IgD-negative memory B cell (primary cell): ENCODE results near the gene FARP1. TPM values are rescaled to one million over a fixed set of nuclear protein-coding genes. Genes with fewer than 3 reads are reported as not detected.

Source experiments
- H3K27ac Mint-ChIP-seq, 3 donors: one replicate each; pipeline ENCODE4 v1.8.0; 2020 to 2022; ENCODE audit warnings: mild to moderate bottlenecking in 3 of 3, mixed read lengths in 3 of 3, moderate library complexity in 1 of 3
- H3K27me3 Mint-ChIP-seq: one replicate; pipeline ENCODE4 v1.8.0; 2021; ENCODE audit warnings: mixed read lengths
- H3K36me3 Mint-ChIP-seq: one replicate; pipeline ENCODE4 v1.8.0; 2020; ENCODE audit warnings: mild to moderate bottlenecking, mixed read lengths
- H3K4me1 Mint-ChIP-seq, 3 donors: one replicate each; pipeline ENCODE4 v1.8.0; 2020 to 2022; ENCODE audit warnings: mixed read lengths in 3 of 3, mild to moderate bottlenecking in 1 of 3
- H3K4me3 Mint-ChIP-seq, 4 donors: one replicate each; pipeline ENCODE4 v1.8.0; 2020 to 2022; ENCODE audit warnings: mild to moderate bottlenecking in 4 of 4, mixed read lengths in 4 of 4, moderate library complexity in 3 of 4
- H3K9me3 Mint-ChIP-seq, 3 donors: one replicate each; pipeline ENCODE4 v1.8.0; 2020 to 2021; ENCODE audit warnings: mixed read lengths in 3 of 3, mild to moderate bottlenecking in 1 of 3
- polyA plus RNA-seq: library from polyadenylated mRNA; unstranded; fragments of 300-500 nt; fragmentation: Illumina TruSeq; gene quantifications from one replicate; pipeline ENCODE4 v1.2.3, GENCODE V29; 2021

Gene FARP1
- polyA plus RNA-seq, 1 donor from 2014 or later = 0.46 TPM

- no peaks in the 10 kb centered on the region for H3K9me3 Mint-ChIP-seq
- no peak overlapping the region for H3K4me3 Mint-ChIP-seq
These were observed 179.3 kb downstream of the FARP1 start for GRCh38 chr13:98322091-98322718.

GRCh38 chr13:98324105-98324504 lies 181.2 kb downstream of the FARP1 start:
- Mint-ChIP-seq H3K27me3 (peaks cover 10% of the 10 kb centered on the region), H3K4me1 (no peaks in the 10 kb centered on the region), H3K27ac (no peak overlapping the region), H3K9me3 (no peaks in the 10 kb centered on the region), H3K36me3 (no peaks in the 10 kb centered on the region), H3K4me3 (no peak overlapping the region)

More at GRCh38 chr13:98322091-98322718, 179.3 kb downstream of the FARP1 start:
- Mint-ChIP-seq H3K36me3 (no peaks in the 10 kb centered on the region), H3K27me3 (peaks cover 12% of the 10 kb centered on the region), H3K4me1 (no peaks in the 10 kb centered on the region), H3K27ac (no peak overlapping the region)

- Mint-ChIP-seq H3K4me1 (no peaks in the 10 kb centered on the region), H3K9me3 (peaks cover 0 to 2% (median 0%) of the 10 kb centered on the region in 3 donors), H3K27ac (no peak overlapping the region), H3K36me3 (no peaks in the 10 kb centered on the region), H3K4me3 (no peak overlapping the region), H3K27me3 (peaks cover 10% of the 10 kb centered on the region)
These were observed 182.8 kb downstream of the FARP1 start for GRCh38 chr13:98325724-98326123.

- H3K27ac Mint-ChIP-seq = no peak overlapping the region
- H3K9me3 Mint-ChIP-seq = peaks cover 0 to 2% (median 0%) of the 10 kb centered on the region in 3 donors
- H3K4me3 Mint-ChIP-seq = no peak overlapping the region
- H3K27me3 Mint-ChIP-seq = peaks cover 7% of the 10 kb centered on the region
- no peaks in the 10 kb centered on the region for H3K4me1 Mint-ChIP-seq
- no peaks in the 10 kb centered on the region for H3K36me3 Mint-ChIP-seq
These were observed 183.4 kb downstream of the FARP1 start for GRCh38 chr13:98326291-98326690.

GRCh38 chr13:98327371-98328270 lies 184.7 kb downstream of the FARP1 start:
- Mint-ChIP-seq H3K9me3 (peaks cover 0 to 2% (median 0%) of the 10 kb centered on the region in 3 donors), H3K4me1 (no peaks in the 10 kb centered on the region), H3K4me3 (no peak overlapping the region), H3K27ac (no peak overlapping the region), H3K36me3 (no peaks in the 10 kb centered on the region), H3K27me3 (peaks cover 2% of the 10 kb centered on the region)

GRCh38 chr13:98328511-98328910 lies 185.6 kb downstream of the FARP1 start:
- Mint-ChIP-seq H3K9me3 (peaks cover 0 to 2% (median 0%) of the 10 kb centered on the region in 3 donors), H3K4me1 (no peaks in the 10 kb centered on the region), H3K27me3 (peaks cover 2% of the 10 kb centered on the region), H3K36me3 (no peaks in the 10 kb centered on the region), H3K27ac (no peak overlapping the region), H3K4me3 (no peak overlapping the region)

- Mint-ChIP-seq H3K27me3 (peaks cover 2% of the 10 kb centered on the region), H3K27ac (no peak overlapping the region), H3K36me3 (no peaks in the 10 kb centered on the region), H3K4me1 (no peaks in the 10 kb centered on the region), H3K4me3 (no peak overlapping the region), H3K9me3 (peaks cover 0 to 10% (median 10%) of the 10 kb centered on the region in 3 donors)
These were observed 189.3 kb downstream of the FARP1 start for GRCh38 chr13:98332222-98332621.

- Mint-ChIP-seq H3K27me3 (peaks cover 2% of the 10 kb centered on the region), H3K27ac (no peak overlapping the region), H3K4me3 (no peak overlapping the region), H3K9me3 (peaks cover 0 to 10% (median 10%) of the 10 kb centered on the region in 3 donors), H3K4me1 (no peaks in the 10 kb centered on the region), H3K36me3 (no peaks in the 10 kb centered on the region)
These were observed 189.8 kb downstream of the FARP1 start for GRCh38 chr13:98332691-98333090.

GRCh38 chr13:98333486-98333885 lies 190.6 kb downstream of the FARP1 start:
- no peaks in the 10 kb centered on the region for H3K36me3 Mint-ChIP-seq
- peaks cover 2% of the 10 kb centered on the region for H3K27me3 Mint-ChIP-seq
- no peak overlapping the region for H3K27ac Mint-ChIP-seq
- H3K4me3 Mint-ChIP-seq = no peak overlapping the region
- H3K9me3 Mint-ChIP-seq = peaks cover 0 to 10% (median 10%) of the 10 kb centered on the region in 3 donors
- no peaks in the 10 kb centered on the region for H3K4me1 Mint-ChIP-seq

GRCh38 chr13:98334620-98335205 lies 191.8 kb downstream of the FARP1 start:
- peaks cover 4% of the 10 kb centered on the region for H3K27me3 Mint-ChIP-seq
- H3K9me3 Mint-ChIP-seq = peaks cover under 1 to 10% (median 9%) of the 10 kb centered on the region in 3 donors
- no peak overlapping the region for H3K4me3 Mint-ChIP-seq
- H3K4me1 Mint-ChIP-seq = no peaks in the 10 kb centered on the region
- H3K27ac Mint-ChIP-seq = no peak overlapping the region
- no peaks in the 10 kb centered on the region for H3K36me3 Mint-ChIP-seq

- Mint-ChIP-seq H3K36me3 (no peaks in the 10 kb centered on the region), H3K27me3 (peaks cover 4% of the 10 kb centered on the region), H3K4me1 (no peaks in the 10 kb centered on the region), H3K4me3 (no peak overlapping the region), H3K9me3 (peaks cover 2 to 10% (median 8%) of the 10 kb centered on the region in 3 donors), H3K27ac (no peak overlapping the region)
These were observed 192.8 kb downstream of the FARP1 start for GRCh38 chr13:98335721-98336120.

- Mint-ChIP-seq H3K4me1 (no peaks in the 10 kb centered on the region), H3K4me3 (no peak overlapping the region), H3K36me3 (no peaks in the 10 kb centered on the region), H3K27ac (no peak overlapping the region), H3K27me3 (peaks cover 10% of the 10 kb centered on the region), H3K9me3 (peaks cover 2 to 10% (median 8%) of the 10 kb centered on the region in 3 donors)
These were observed 195.4 kb downstream of the FARP1 start for GRCh38 chr13:98338310-98338709.

- no peaks in the 10 kb centered on the region for H3K4me1 Mint-ChIP-seq
These were observed 197.0 kb downstream of the FARP1 start for GRCh38 chr13:98339684-98340425.

GRCh38 chr13:98342953-98343352 lies 200.1 kb downstream of the FARP1 start:
- peaks cover 0 to 2% (median 0%) of the 10 kb centered on the region in 3 donors for H3K9me3 Mint-ChIP-seq
- no peak overlapping the region for H3K27ac Mint-ChIP-seq

More at GRCh38 chr13:98339684-98340425, 197.0 kb downstream of the FARP1 start:
- Mint-ChIP-seq H3K36me3 (no peaks in the 10 kb centered on the region), H3K27ac (no peak overlapping the region), H3K27me3 (peaks cover 8% of the 10 kb centered on the region), H3K4me3 (no peak overlapping the region), H3K9me3 (peaks cover 2 to 8% (median 7%) of the 10 kb centered on the region in 3 donors)

More at GRCh38 chr13:98342953-98343352, 200.1 kb downstream of the FARP1 start:
- no peaks in the 10 kb centered on the region for H3K36me3 Mint-ChIP-seq
- no peak overlapping the region for H3K4me3 Mint-ChIP-seq
- no peaks in the 10 kb centered on the region for H3K4me1 Mint-ChIP-seq
- H3K27me3 Mint-ChIP-seq = peaks cover 8% of the 10 kb centered on the region
